GM19193 (cell line): ENCODE measurements around the gene UPK3A.

ENCODE experiments used
- POLR2A ChIP-seq: IDR thresholded peaks from 4 replicates; pipeline ENCODE4 v1.6.1; 2011; ENCODE audit not compliant: insufficient read depth, insufficient read length; ENCODE audit errors: extremely low read depth

UPK3A gene

GRCh38 chr22:45246060-45246985 lies 38.4 kb upstream of the UPK3A start:
- TF ChIP-seq POLR2A: no peak

- no peak for TF ChIP-seq POLR2A
Observed at GRCh38 chr22:45248832-45249561, 35.8 kb upstream of the UPK3A start.

DNA sequence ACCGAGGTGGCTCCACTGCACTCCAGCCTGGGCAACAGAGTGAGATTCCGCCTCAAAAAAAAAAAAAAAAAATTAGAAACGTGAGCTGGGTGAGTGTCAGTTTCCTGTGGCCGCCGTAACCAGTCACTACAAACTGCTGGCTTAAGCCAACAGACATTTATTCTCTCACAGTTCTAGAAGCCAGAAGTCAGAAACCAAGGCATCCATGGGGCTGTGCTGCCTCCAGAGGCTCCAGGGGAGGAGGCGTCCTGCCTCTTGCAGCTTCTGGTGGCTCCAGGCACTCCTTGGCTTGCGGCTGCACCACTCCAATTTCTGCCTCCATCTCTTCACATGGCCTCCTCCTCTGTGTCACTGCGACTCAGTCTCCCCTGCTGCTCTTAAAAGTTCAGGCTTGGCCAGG lies 32.9 kb upstream of the UPK3A start:
- no peak for TF ChIP-seq POLR2A

DNA sequence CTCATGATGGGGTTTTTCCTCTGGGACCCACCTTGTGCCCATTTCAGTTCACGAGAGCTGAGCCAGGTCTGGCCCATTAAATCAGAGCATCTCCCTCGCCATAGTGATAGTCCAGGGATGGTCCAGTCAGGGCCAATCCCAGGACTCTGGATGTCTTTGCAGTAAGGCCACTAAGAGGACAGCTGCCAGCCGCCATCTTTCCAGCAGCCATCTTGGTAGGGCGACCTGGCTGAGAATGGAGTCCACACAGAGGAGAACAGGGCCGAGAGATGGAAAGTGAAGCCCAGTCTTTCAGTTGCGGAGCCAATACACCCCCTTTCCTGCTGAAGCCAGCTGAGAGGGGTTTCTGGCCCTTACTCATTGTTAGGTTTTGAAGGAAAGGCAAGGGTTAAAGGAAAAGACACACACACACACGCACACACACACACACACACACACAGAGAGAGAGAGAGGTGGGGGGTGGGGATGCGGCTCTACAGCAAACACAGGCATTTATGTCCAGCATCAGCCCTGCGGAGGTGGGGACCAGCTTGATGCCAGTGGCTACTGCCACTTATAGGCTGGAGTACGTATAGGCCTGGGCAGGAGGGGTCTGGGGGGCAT lies 31.6 kb upstream of the UPK3A start:
- no peak for TF ChIP-seq POLR2A

GRCh38 chr22:45254388-45254787 lies 30.4 kb upstream of the UPK3A start:
- no peak for TF ChIP-seq POLR2A

DNA sequence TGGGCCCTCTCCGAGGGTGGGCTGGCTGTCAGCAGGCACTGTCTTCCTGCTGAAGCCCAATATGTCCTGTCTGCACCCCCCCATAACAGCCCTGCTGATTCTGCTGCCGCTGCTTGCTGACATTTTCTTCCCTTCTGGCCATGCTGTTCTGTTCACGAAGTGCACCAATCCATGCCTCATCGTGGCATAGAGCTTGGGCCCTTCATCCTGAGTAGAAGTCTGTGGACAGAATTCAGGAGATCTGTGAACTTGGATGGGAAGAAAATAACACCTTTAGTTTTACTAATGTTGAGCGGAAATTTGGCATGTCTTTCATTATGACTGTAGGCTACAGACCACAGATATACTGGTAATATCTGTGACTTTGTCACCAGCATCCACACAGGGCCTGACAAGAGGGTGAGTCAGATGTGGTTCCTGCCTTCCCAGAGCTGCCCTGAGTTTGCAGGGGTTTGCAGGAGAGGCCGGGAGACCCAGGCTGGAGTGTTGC lies 29.9 kb upstream of the UPK3A start:
- TF ChIP-seq POLR2A: no peak

DNA sequence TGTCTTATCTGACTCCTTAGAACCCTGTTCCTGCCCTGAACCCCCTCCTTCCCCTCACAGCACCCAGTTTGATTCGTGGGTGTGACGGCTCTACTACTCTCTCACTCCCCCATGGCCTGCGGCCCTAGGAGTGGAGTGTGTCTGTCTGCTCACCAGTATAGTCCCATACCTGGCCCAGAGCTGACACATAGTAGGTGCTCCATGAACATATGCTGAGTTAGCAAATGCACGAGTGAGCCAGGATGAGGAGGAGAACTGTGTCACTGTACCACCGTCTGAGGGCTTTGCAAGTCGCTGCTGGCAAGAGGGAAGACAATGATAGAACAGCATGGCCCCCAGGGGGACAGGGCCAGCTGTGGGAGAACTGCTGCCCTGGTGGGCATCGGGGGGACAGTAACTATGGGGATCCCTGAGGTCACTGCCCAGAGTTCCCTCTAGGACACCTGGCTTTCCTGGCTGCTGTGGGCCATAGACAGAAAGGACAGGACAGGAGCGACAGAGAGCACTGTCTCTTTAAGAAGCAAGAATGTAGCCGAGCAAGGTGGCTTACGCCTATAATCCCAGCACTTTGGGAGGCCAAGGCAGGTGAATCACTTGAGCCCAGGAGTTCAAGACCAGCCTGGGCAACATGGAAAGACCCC lies 24.9 kb upstream of the UPK3A start:
- no peak for TF ChIP-seq POLR2A

- TF ChIP-seq POLR2A: no peak
Observed at GRCh38 chr22:45261407-45262088, 23.2 kb upstream of the UPK3A start.

- no peak for TF ChIP-seq POLR2A
Observed at GRCh38 chr22:45262195-45262930, 22.4 kb upstream of the UPK3A start.

- no peak for TF ChIP-seq POLR2A
Observed at GRCh38 chr22:45262931-45263462, 21.8 kb upstream of the UPK3A start.

DNA sequence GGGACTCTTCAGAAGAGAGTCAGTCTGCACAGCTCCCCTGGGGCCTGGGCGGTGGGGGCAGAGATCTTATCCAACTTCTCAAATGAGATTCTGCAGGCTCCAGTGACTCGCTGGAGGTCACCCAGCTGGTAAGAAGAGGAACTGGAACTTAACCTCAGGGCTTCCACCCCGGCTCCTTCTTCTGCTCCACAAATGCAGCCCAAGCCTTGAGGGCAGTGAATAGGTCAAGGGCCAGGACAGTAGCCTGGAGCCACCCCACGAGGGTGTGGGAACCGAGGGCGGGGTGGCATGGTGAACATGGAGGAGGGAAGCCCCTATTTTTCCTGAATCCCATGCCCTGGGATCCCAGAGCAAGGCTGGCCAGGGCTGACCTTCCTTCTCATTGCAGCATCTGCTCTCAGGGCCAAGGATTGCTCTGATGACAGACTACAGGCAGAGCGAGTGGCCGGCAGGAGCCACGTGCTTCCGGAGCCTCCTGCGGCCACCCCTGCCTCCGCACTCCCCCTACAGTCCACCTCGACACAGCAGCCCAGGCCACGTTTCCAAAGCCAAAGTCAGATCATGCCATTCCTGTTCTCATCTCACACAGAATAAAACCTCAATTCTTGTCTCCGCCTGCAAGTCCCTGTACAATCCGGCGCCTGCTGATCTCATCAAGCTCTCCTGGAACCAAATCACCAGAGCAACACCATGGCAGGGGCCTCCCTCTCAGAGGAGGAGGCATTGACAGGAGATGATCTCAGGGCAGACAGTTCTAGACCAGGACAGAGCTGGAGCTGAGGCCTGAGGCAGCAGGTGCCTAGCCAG lies 21.1 kb upstream of the UPK3A start:
- TF ChIP-seq POLR2A: no peak

GRCh38 chr22:45265535-45265934 lies 19.2 kb upstream of the UPK3A start:
- TF ChIP-seq POLR2A: no peak
